SK-N-SH (cell line): ENCODE measurements around the gene YIPF5.

Experiments
- CTCF ChIP-seq: fragments of 200-600 bp; sonication (generic); IDR thresholded peaks from 2 replicates; pipeline ENCODE4 v1.6.1; 2017; ENCODE audit warnings: antibody characterized with exemption, mild to moderate bottlenecking, moderate library complexity
- EP300 ChIP-seq, 2 experiments: IDR thresholded peaks; 2 replicates each; pipeline versions ENCODE4 v1.4.0 to v1.6.1; 2012; ENCODE audit warnings: borderline replicate concordance in 1 of 2, low read depth in 1 of 2, low read length in 1 of 2
- FOXM1 ChIP-seq: IDR thresholded peaks from 2 replicates; pipeline ENCODE4 v1.4.0; 2012; ENCODE audit warnings: low read depth, mild to moderate bottlenecking
- GATA2 ChIP-seq: sonication (generic); formaldehyde crosslinking; IDR thresholded peaks from 2 replicates; pipeline ENCODE4 v1.5.0; 2020; ENCODE audit warnings: mild to moderate bottlenecking, missing genetic modification reagents
- MAX ChIP-seq: IDR thresholded peaks from 2 replicates; pipeline ENCODE4 v1.4.0; 2012; ENCODE audit warnings: low read depth
- POLR2AphosphoS5 ChIP-seq: IDR thresholded peaks from 2 replicates; pipeline ENCODE4 v1.6.1; 2012; ENCODE audit warnings: low read depth, low read length
- RAD21 ChIP-seq: IDR thresholded peaks from 2 replicates; pipeline ENCODE4 v1.6.1; 2012; ENCODE audit warnings: mild to moderate bottlenecking, low read length
- REST ChIP-seq: IDR thresholded peaks from 2 replicates; pipeline ENCODE4 v1.6.1; 2012; ENCODE audit warnings: mild to moderate bottlenecking, low read depth, low read length, moderate library complexity
- TAF1 ChIP-seq: IDR thresholded peaks from 2 replicates; pipeline ENCODE4 v1.6.1; 2012; ENCODE audit warnings: low read depth, mild to moderate bottlenecking, low read length, moderate library complexity, borderline replicate concordance
- USF2 ChIP-seq: fragments of 150-350 bp; IDR thresholded peaks from 2 replicates; pipeline ENCODE4 v1.6.1; 2017; ENCODE audit warnings: antibody characterized with exemption, low read length, low read depth, borderline replicate concordance
- YY1 ChIP-seq: IDR thresholded peaks from 2 replicates; pipeline ENCODE4 v1.4.0; 2012; ENCODE audit warnings: low read depth, mild to moderate bottlenecking
- ZBTB33 ChIP-seq: IDR thresholded peaks from 2 replicates; pipeline ENCODE4 v1.4.0; 2012; ENCODE audit warnings: low read depth, borderline replicate concordance

- TF ChIP-seq CTCF (no peak), YY1 (no peak), POLR2AphosphoS5 (no peak), MAX (no peak), RAD21 (no peak), TAF1 (no peak), GATA2 (CRISPR knock-in tag) (no peak), FOXM1 (no peak), EP300 (IDR thresholded peaks at IDR 0.05; ENCODE audit: borderline replicate concordance in 1 of 2, low read depth in 1 of 2, low read length in 1 of 2) (no peak), USF2 (no peak), REST (no peak), ZBTB33 (no peak)
These were observed 49.7 kb downstream of the YIPF5 start for GRCh38 chr5:144120661-144121180.
